IMR-90 (cell line): ENCODE measurements around the gene CDH26. TPM values are rescaled to one million over a fixed set of nuclear protein-coding genes. Genes with fewer than 3 reads are reported as not detected.

Experiments used
- ATAC-seq: fragments of 200-7000 bp; cut with Tn5 transposase; 2 replicates; pipeline ENCODE4 v1.9.1; 2020; ENCODE audit warnings: low read depth, mild to moderate bottlenecking, moderate library complexity
- BruUV-seq: library from RNA; stranded (reverse); fragments of 400-500 nt; replicated peaks from 2 replicates; lab custom pipeline; 2021; lab: Mats Ljungman, UMichigan
- CTCF ChIA-PET: fragments of 300-600 bp; formaldehyde crosslinking; extraction: SDS; loops from one replicate; lab custom pipeline; 2021; ENCODE audit warnings: antibody characterized with exemption; lab: Yijun Ruan, JAX
- POLR2A ChIA-PET: fragments of 300-600 bp; sonication (Branson Sonifier 250); formaldehyde crosslinking; loops from one replicate; lab custom pipeline; 2022; ENCODE audit warnings: antibody characterized with exemption; ENCODE audit not compliant: unreplicated experiment; lab: Charles Lee
- DNase-seq: peaks from one replicate; pipeline ENCODE4 v3.0.0; 2013
- H2AFZ ChIP-seq: replicated peaks from 2 replicates; pipeline ENCODE3; 2013; ENCODE audit warnings: low read length, mild to moderate bottlenecking; ENCODE audit not compliant: poor library complexity
- H2AK5ac ChIP-seq: 2 replicates; pipeline ENCODE4 v1.6.1; 2013; ENCODE audit warnings: low read depth, low read length, inconsistent platforms
- H2AK9ac ChIP-seq: replicated peaks from 2 replicates; pipeline ENCODE3; 2013; ENCODE audit warnings: mild to moderate bottlenecking, low read depth, low read length, moderate library complexity; ENCODE audit not compliant: poor library complexity
- H2BK120ac ChIP-seq: 2 replicates; pipeline ENCODE4 v1.6.1; 2013; ENCODE audit warnings: low read depth, low read length, inconsistent platforms
- H2BK15ac ChIP-seq: 3 replicates; pipeline ENCODE4 v1.6.1; 2013; ENCODE audit warnings: low read depth, low read length, inconsistent platforms
- H2BK20ac ChIP-seq: 2 replicates; pipeline ENCODE4 v1.6.1; 2013; ENCODE audit warnings: low read depth, mild to moderate bottlenecking, inconsistent platforms, low read length, moderate library complexity
- H2BK5ac ChIP-seq: 2 replicates; pipeline ENCODE4 v1.6.1; 2013; ENCODE audit warnings: mild to moderate bottlenecking, low read depth, low read length, inconsistent platforms; ENCODE audit not compliant: poor library complexity, severe bottlenecking
- H3K14ac ChIP-seq: replicated peaks from 2 replicates; pipeline ENCODE4 v1.6.1; 2013; ENCODE audit warnings: low read depth, low read length, inconsistent platforms
- H3K18ac ChIP-seq: 2 replicates; pipeline ENCODE4 v1.6.1; 2013; ENCODE audit warnings: low read depth, low read length, control low read depth
- H3K23ac ChIP-seq: 2 replicates; pipeline ENCODE4 v1.6.1; 2013; ENCODE audit warnings: low read depth, low read length, inconsistent platforms
- H3K27ac ChIP-seq: 2 replicates; pipeline ENCODE4 v1.5.1; 2013; ENCODE audit warnings: mild to moderate bottlenecking, control low read depth, low read length; ENCODE audit not compliant: insufficient read depth
- H3K27me3 ChIP-seq: 2 replicates; pipeline ENCODE4 v1.6.1; 2013; ENCODE audit warnings: low read length; ENCODE audit not compliant: control insufficient read depth, insufficient read depth
- H3K36me3 ChIP-seq: 2 replicates; pipeline ENCODE4 v1.6.1; 2013; ENCODE audit warnings: low read length, mixed read lengths; ENCODE audit not compliant: control insufficient read depth, insufficient read depth
- H3K4ac ChIP-seq: 2 replicates; pipeline ENCODE4 v1.6.1; 2013; ENCODE audit warnings: low read depth, low read length, inconsistent platforms
- H3K4me1 ChIP-seq: 2 replicates; pipeline ENCODE4 v1.6.1; 2013; ENCODE audit warnings: low read length, mixed read lengths; ENCODE audit not compliant: control insufficient read depth, insufficient read depth
- H3K4me2 ChIP-seq: 2 replicates; pipeline ENCODE4 v1.6.1; 2013; ENCODE audit warnings: low read depth, mild to moderate bottlenecking, control low read depth, low read length, moderate library complexity
- H3K4me3 ChIP-seq: 2 replicates; pipeline ENCODE4 v1.5.1; 2013; ENCODE audit warnings: low read depth, mild to moderate bottlenecking, control low read depth, low read length, moderate library complexity; ENCODE audit not compliant: insufficient read depth
- H3K56ac ChIP-seq: 2 replicates; pipeline ENCODE4 v1.6.1; 2013; ENCODE audit warnings: low read length, inconsistent platforms; ENCODE audit not compliant: insufficient read depth; ENCODE audit errors: extremely low read depth
- H3K79me1 ChIP-seq, 2 experiments: 2 replicates each; pipeline ENCODE4 v1.6.1; 2013; ENCODE audit warnings: low read length in 2 of 2, inconsistent platforms in 1 of 2, low read depth in 1 of 2
- H3K9ac ChIP-seq: 2 replicates; pipeline ENCODE4 v1.6.1; 2013; ENCODE audit warnings: low read depth, low read length, control low read depth
- H3K9me1 ChIP-seq: 2 replicates; pipeline ENCODE4 v1.6.1; 2013; ENCODE audit warnings: low read length, inconsistent platforms; ENCODE audit not compliant: insufficient read depth
- H3K9me3 ChIP-seq: 2 replicates; pipeline ENCODE4 v1.6.1; 2013; ENCODE audit warnings: low read length; ENCODE audit not compliant: control insufficient read depth, insufficient read depth
- H4K20me1 ChIP-seq: 2 replicates; pipeline ENCODE4 v1.6.1; 2013; ENCODE audit warnings: low read length, inconsistent platforms; ENCODE audit not compliant: insufficient read depth
- H4K5ac ChIP-seq: 2 replicates; pipeline ENCODE4 v1.6.1; 2013; ENCODE audit warnings: mild to moderate bottlenecking, low read depth, low read length, control low read depth
- H4K8ac ChIP-seq, 2 experiments: 2 replicates each; pipeline ENCODE4 v1.6.1; 2013; ENCODE audit warnings: low read depth in 2 of 2, low read length in 2 of 2, control low read depth in 1 of 2, inconsistent platforms in 1 of 2
- H4K91ac ChIP-seq: 2 replicates; pipeline ENCODE4 v1.6.1; 2013; ENCODE audit warnings: low read depth, low read length, inconsistent platforms; ENCODE audit not compliant: insufficient read depth
- CHD1 ChIP-seq: IDR thresholded peaks from 2 replicates; pipeline ENCODE4 v1.6.1; 2012; ENCODE audit warnings: low read depth, low read length, improper control_type of control experiment
- FOS ChIP-seq: fragments of 150-350 bp; IDR thresholded peaks from 2 replicates; pipeline ENCODE4 v1.6.1; 2016; ENCODE audit warnings: low read depth, low read length
- MAFK ChIP-seq: IDR thresholded peaks from 2 replicates; pipeline ENCODE4 v1.6.1; 2012; ENCODE audit warnings: low read depth, low read length, improper control_type of control experiment
- MAZ ChIP-seq: IDR thresholded peaks from 2 replicates; pipeline ENCODE4 v1.6.1; 2012; ENCODE audit warnings: low read depth, mild to moderate bottlenecking, low read length, improper control_type of control experiment, moderate library complexity, borderline replicate concordance
- MXI1 ChIP-seq: IDR thresholded peaks from 2 replicates; pipeline ENCODE4 v1.6.1; 2012; ENCODE audit warnings: low read depth, mild to moderate bottlenecking, low read length, moderate library complexity, borderline replicate concordance
- NFE2L2 ChIP-seq: fragments of 150-350 bp; IDR thresholded peaks from 2 replicates; pipeline ENCODE4 v1.6.1; 2016; ENCODE audit warnings: low read depth, mild to moderate bottlenecking, low read length
- RCOR1 ChIP-seq: IDR thresholded peaks from 2 replicates; pipeline ENCODE4 v1.6.1; 2012; ENCODE audit warnings: mild to moderate bottlenecking, low read length, improper control_type of control experiment; ENCODE audit not compliant: insufficient replicate concordance
- RFX5 ChIP-seq: IDR thresholded peaks from 2 replicates; pipeline ENCODE4 v1.8.0; 2012; ENCODE audit warnings: low read depth, mild to moderate bottlenecking, low read length, moderate library complexity
- USF2 ChIP-seq: fragments of 150-350 bp; IDR thresholded peaks from 2 replicates; pipeline ENCODE4 v1.6.1; 2017; ENCODE audit warnings: mild to moderate bottlenecking, antibody characterized with exemption, low read length, low read depth
- WGBS, 2 experiments: methylation state at CpG; one replicate each; pipeline versions ENCODE4 v1.1.5 to v1.1.7; 2013; ENCODE audit warnings: missing lambda C conversion rate in 2 of 2; ENCODE audit not compliant: insufficient read length in 1 of 2; ENCODE audit errors: extremely low coverage in 2 of 2; 5-methylcytosine and 5-hydroxymethylcytosine counted together
- dilution Hi-C: fragments of 300-500 bp; cut with HindIII; formaldehyde crosslinking; loops from one replicate; pipeline ENCODE4 v1.14.3; 2018; ENCODE audit warnings: low sequenced_read_pairs; ENCODE audit not compliant: unreplicated experiment
- in situ Hi-C: fragments of 300-500 bp; cut with MboI; formaldehyde crosslinking; loops from 3 replicates; pipeline ENCODE4 v1.14.3; 2019; ENCODE audit warnings: low sequenced_read_pairs, inconsistent platforms, mixed read lengths
- intact Hi-C: fragments of 100-400 bp; cut with micrococcal nuclease; formaldehyde crosslinking; loops from 2 replicates; pipeline ENCODE4 v1.10.0; 2022
- polyA plus RNA-seq, 3 experiments: library from polyadenylated mRNA; depleted of rRNA; stranded (reverse); fragments of >200 nt; gene quantifications; 2 replicates each; pipeline ENCODE4 v1.2.3, GENCODE V29; 2012; ENCODE audit warnings: low replicate concordance in 1 of 3
- total RNA-seq: library from RNA; depleted of rRNA; stranded (reverse); fragments of >200 nt; gene quantifications from 2 replicates; pipeline ENCODE4 v1.2.3, GENCODE V29; 2012
- TF ChIP-seq, protein P1 (sequence below): fragments of 150-350 bp; IDR thresholded peaks from 2 replicates; pipeline ENCODE4 v1.6.1; 2016; ENCODE audit warnings: low read depth, mild to moderate bottlenecking, low read length, moderate library complexity, borderline replicate concordance

The CDH26 gene
- total and polyA plus RNA-seq, 2 of the 4 experiments (the other 2 are of a cell fraction), result not detected

GRCh38 chr20:59999502-59999901 is 41.3 kb downstream of the CDH26 start:
- intact Hi-C loops (no loop called here), in situ Hi-C loops (no loop called here), dilution Hi-C loops (no loop called here)
- Histone ChIP-seq H3K27me3 (peaks cover 11% of the 10 kb centered on the region; the same call in 1 of the 2 replicates), H3K9me3 (no peaks in the 10 kb centered on the region), H3K9me1 (no peaks in the 10 kb centered on the region), H2BK15ac (no peak overlapping the region), H2AK9ac (no peak overlapping the region), H2BK20ac (no peak overlapping the region), H3K79me1 (no peaks in the 10 kb centered on the region), H3K4me2 (no peak overlapping the region), H3K56ac (no peak overlapping the region), H3K18ac (no peak overlapping the region), H3K27ac (no peak overlapping the region), H3K9ac (no peak overlapping the region), H3K4ac (no peak overlapping the region), H4K8ac (no peak overlapping the region), H3K4me1 (no peaks in the 10 kb centered on the region), H2BK120ac (no peak overlapping the region), H4K91ac (no peak overlapping the region), H4K20me1 (no peaks in the 10 kb centered on the region), H3K14ac (no peak overlapping the region), H2AFZ (no peak overlapping the region), H2BK5ac (no peak overlapping the region), H3K36me3 (no peaks in the 10 kb centered on the region), H3K23ac (no peak overlapping the region), H3K4me3 (no peak overlapping the region), H4K5ac (no peak overlapping the region), H2AK5ac (no peak overlapping the region)
- no peak for DNase-seq
- WGBS, 2 experiments, result no CpG with 5 or more reads among the region's 3 CpGs
- no peak for ATAC-seq
- POLR2A ChIA-PET, result no interaction called here
- CTCF ChIA-PET, result no interaction called here
- no TSS peak for BruUV-seq
- no peak for TF ChIP-seq MAZ
- no peak for TF ChIP-seq RCOR1
- TF ChIP-seq FOS, result no peak
- no peak for TF ChIP-seq CHD1
- TF ChIP-seq USF2, result no peak
- no peak for TF ChIP-seq MAFK
- TF ChIP-seq NFE2L2, result no peak
- no peak for TF ChIP-seq RFX5
- TF ChIP-seq, protein P1, sequence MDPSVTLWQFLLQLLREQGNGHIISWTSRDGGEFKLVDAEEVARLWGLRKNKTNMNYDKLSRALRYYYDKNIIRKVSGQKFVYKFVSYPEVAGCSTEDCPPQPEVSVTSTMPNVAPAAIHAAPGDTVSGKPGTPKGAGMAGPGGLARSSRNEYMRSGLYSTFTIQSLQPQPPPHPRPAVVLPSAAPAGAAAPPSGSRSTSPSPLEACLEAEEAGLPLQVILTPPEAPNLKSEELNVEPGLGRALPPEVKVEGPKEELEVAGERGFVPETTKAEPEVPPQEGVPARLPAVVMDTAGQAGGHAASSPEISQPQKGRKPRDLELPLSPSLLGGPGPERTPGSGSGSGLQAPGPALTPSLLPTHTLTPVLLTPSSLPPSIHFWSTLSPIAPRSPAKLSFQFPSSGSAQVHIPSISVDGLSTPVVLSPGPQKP, result no peak
- TF ChIP-seq MXI1, result no peak
